GM21381 (cell line): Measurements from ENCODE around the gene NFKBIL1.
"Not testable (repeated sequence)": the region's sequence is repeated elsewhere in the genome, so short reads cannot be mapped to it uniquely, and the experiment has no call there.

Experiments used
- ATAC-seq: cut with Tn5 transposase; IDR thresholded peaks from one replicate; pipeline ENCODE4 v1.9.1; 2021; ENCODE audit warnings: mild to moderate bottlenecking, moderate library complexity; ENCODE audit not compliant: unreplicated experiment

The NFKBIL1 gene

DNA sequence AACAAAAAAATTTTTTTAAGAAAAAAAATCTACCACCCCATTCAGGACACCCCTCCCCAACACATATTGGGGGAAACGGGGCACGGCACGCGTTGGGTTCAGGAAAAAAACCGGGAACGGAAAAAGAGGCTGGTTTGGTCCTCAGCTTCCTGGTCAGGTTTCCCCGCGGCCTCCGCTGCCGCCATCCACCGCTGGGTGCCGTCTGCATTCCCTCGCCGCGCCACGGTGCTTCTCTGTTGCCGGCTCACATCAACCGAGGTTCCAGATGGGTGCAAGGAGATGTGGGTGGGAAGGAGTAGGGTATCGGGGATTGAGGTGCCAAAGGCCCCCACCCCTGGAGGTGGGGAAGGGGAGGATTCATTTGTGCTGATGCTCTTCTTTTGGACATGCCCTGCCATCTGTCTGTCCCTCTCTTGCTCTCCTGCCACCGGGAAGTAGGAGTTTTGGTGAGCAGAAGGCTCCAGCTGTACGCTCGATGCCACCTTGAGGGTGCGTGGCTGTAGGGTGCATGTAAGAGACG is 12.8 kb upstream of the NFKBIL1 start:
- ATAC-seq = no peak

DNA sequence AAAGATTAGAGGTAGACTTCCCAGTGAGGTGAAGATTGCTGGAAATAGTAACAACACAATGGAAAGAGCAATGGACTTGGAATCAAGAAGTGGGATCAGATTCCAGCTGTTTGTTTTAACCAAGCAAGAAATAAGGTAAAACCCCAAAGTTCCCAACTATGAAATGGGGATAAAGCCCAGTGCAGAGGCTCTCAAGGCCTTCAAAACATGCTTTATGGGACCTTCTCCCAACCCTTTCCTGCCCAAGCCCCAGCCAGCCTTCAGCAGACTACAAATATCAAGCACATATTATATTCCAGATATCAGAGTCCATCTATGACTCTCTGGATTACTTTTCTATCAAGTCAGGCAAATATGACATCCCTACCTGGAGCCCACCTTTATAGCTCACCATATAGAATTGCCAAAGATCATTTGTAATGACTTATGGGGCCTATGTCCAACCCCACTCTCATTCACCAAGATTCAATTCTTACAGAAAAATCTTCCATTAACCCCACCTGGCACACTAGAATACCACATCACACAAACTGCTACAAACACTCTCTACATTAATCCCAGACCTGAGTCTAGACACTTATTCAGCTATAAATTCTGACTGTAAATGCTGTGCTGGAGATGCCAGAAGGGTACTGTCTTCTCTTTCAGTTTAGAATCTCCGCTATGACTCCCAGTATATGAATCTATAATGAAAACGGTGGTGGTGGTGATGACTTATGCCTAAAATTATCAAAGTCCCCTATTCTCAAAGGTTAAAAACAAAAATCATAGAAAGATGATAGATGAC is 11.7 kb upstream of the NFKBIL1 start:
- no peak for ATAC-seq

DNA sequence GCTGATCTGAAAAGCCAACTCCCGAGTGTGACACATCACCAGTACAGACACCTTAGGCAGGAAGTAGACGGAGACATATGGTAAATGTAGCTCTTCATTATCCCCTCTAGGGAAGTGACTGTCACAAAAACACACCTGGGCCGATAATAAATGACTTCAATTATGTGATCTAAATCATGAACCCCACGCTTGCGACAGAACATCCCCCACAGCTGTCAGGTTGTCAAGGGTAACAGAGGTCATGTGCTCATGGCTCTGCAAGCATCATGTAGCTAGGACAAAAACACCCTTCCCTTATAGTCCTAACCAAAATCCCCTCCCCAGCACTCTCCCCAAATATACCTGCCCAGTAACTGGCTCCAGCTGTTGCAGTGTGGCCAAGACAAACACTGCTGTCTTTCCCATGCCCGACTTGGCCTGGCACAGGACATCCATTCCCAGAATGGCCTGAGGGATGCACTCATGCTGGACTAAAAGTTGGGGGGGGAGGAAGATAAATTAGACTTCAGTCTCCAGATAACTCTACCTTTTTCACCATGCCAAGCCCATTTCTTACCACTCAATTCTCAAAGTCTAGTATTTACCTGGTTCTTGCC is 8.5 kb upstream of the NFKBIL1 start:
- no peak for ATAC-seq

DNA sequence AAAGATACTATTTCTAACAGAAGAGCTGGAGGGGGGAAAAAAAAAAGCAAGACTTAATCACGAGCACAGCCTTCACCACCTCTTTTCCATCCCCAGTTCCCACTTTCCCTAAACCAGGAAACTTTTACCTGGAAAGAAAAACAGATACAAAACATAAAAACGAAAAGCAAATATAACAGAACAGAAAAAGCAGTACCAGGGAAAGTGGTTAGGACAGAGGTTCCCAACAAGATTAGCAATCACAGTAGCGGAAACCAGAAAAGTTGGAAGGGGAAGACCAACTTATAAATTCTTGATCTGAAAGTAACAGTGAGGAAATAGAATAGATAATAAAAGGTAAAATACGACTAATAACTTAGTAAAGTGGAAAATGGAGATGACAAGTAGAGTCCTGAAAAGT is 6.8 kb upstream of the NFKBIL1 start:
- ATAC-seq = no peak

DNA sequence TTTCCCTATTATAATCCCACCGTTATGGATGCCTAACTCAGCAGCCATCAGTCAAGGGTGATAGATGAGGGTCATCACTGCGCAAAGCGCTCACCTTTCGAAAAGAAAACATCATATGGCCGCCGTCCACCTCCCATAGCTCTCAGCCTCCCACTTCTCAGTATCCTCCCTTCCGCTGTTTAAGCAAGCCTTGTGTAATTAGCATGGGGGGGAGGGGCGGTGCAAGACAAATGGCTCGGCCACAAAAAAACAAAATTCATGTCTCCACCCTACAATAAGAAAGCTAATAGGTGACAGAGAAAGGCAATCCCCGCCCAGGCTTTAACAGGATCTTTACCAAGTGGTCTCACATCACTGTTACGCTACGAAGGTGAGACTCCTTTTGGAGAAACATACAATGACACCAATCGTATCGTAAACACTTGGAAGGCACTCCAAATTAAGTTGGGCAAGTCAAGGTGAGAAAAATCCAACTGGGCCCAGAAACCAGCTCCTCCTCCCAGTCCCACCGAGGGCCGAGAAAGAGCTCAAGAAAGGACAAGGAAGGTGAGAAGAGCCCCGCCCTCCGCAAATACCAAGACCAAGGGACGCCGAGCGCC is 6.2 kb upstream of the NFKBIL1 start:
- peak; percentile 12 for ATAC-seq

DNA sequence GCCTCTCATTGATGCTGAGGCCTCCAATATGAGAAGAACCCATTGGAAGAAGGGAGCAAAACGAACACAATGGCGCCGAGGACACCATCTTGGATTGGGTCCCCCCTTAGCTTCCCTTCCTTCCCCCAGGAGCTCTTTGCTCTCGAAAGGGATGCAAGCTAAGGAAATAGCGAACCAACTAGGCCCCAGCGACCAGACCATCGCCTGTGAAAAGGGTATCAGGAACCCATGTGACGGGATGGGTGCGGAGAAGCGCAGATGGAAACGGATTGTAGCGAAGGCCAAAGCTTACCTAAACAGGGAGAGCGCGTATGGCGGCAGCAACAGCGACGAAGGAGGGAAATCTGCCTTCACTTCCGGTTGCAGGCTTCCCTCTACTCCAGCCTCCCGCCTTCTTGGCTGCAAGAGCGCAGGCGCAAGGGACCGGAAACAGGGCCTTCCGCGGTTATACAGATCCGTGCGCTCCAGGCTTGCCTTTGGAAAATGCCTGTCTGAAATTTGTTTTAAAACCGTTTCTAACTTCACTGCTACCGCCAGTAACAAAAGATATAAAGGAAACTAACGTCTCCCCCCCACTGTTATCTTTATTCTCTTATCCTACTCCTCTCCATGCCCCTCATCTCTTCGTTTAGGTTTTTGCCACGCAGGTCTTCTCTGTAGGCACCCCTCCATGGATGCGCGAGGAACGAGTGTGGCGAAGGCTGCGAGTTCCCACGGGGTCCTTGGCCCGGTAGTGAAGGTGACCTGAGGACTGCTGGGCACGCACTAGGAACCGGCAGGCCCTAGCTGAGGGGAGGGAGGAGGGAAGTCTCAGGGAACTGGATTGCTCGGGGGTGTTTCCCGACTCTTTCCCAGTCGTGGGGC is 5.5 kb upstream of the NFKBIL1 start, which contains the start of gene DDX39B:
Gene DDX39B, minus strand, starts transcription at position 346 of the 864 bp plus-strand sequence. CDS start 1,471 bp downstream, outside the sequence.
- ATAC-seq = peak; percentile 56

DNA sequence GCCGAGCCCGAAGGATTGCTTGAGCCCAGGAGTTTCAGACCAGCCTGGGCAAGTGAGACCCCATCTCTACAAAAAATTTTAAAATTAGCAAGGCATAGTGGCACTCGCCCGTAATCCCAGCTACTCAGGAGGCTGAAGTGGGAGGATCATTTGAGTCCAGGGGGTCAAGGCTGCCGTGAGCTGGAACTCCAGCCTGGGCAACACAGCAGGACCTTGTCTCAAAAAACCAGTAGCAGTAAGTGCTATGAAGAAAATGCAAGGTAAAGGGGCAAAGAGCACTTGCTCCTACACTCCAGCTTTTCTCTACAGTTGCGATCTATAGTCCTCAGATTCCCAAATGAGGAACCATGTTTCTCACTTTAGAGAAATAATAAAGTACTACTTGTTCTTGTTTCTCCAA is 3.8 kb upstream of the NFKBIL1 start:
- no peak for ATAC-seq

DNA sequence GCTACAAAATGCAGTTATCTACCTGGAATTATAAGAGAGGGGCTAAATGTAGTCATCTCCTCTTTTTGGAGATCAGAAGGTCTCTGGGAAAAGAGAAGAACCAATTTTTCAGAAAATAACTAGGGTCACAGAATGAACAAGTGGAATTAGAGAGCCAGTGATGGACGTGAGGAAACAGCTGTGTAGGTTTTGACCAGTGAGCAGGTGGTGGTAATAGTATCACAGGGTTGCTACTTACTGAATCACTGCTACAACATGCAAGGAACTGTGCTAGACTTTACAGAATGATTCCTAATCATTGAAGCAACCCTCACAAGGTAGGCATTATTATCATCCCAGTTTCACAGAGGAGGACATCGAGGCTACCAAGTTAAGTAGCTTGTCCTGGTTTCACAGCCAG is 2.7 kb upstream of the NFKBIL1 start:
- no peak for ATAC-seq

DNA sequence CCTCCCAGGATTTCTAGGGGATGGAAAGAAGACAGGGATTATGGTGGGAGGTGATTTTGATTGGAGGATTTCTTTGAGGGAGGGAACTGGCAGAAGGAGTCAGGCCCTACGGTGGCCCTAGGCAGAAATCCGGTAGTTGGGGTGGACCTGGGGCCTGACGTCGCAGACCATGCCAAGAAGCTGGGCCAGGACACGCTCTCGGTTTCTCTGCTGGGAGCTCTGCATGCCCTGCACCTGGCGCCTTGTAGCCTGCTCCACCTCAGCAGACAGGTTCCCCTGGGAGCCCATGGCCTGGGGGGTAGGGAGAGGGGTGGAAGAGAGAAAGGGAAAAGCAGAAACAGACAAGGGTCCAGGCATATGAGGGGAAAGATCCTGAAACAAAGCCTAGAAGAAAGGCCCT is 2.1 kb upstream of the NFKBIL1 start:
- no peak for ATAC-seq

DNA sequence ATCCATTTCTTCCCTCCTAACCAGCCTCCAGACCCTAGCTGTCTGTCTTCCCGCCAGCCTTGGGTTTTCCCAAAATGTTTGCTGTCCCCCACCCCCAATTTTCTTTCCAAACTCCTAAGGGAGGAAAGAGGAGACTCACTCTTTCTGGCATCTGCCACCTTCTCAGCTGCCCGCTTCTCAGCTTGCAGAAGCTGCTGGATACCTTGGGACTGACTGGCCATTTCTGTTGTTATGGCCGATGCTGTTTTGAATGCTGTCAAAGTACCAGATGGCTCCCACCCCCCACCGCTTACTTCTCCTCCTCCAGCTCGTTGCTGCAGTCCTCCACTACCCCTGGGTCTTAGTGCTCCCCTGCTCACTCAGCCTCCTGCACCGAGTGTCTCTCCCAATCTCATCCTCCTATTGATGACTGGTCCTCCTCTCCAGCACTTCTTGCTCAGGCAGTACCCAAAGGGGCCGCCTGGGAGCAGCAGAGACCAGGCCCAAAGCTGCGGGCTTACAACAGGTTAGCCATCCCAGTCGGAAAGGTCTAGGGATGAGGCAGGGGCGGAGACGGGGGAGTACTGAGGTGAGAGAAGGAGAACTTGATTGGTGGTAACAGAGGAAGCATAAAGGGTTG is 960 bp upstream of the NFKBIL1 start, which contains the start of gene ATP6V1G2:
Gene ATP6V1G2, minus strand, starts transcription at position 270 of the 619 bp plus-strand sequence. Its CDS starts 49 bp downstream, at position 221.
- peak; percentile 43 for ATAC-seq

DNA sequence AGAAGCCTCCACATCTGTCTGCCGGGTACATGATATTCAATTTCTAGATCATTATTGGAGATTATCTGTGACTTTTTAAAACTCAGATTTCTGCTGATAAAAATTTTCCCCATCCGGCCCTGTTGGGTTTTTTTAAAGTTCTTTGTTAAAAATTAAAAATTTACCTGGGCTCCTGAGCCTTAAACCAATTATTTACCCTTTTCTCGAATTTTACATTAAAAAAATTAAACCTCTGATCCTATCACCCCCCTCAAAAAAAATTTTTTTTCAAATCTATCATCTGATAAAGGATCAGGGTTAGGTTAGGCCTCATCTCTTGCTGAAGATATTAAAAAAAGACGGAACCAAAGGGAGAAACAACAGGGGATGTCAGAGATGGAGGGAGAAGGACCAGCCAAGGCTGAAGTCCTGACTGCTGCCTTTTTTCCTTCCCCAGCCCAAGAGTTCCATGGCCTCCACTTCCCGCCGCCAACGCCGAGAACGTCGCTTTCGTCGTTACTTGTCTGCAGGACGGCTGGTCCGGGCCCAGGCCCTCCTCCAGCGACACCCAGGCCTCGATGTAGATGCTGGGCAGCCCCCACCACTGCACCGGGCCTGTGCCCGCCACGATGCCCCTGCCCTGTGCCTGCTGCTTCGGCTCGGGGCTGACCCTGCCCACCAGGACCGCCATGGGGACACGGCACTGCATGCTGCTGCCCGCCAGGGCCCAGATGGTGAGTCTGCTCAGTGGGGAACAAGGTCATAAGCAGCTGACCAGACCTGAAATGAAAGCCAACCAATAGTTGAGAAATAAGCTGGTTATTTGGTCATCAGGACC is 527 bp downstream of the NFKBIL1 start:
- ATAC-seq = no peak

DNA sequence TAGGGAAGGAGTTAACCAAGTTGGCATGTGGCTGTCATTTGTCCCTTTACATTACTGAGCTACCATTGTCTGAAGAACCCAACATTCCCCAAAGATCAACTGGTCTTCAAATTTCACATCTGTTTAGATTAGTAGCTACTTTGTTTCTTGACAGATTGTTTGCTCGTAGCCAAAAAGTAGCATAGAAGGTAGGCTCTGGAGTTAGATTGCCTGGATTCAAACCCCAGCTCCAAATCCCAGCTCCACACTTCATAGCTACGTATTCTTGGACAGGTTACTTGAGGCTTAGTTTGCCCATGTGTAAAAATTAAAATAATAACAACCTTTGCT is 1.1 kb downstream of the NFKBIL1 start:
- no peak for ATAC-seq

DNA sequence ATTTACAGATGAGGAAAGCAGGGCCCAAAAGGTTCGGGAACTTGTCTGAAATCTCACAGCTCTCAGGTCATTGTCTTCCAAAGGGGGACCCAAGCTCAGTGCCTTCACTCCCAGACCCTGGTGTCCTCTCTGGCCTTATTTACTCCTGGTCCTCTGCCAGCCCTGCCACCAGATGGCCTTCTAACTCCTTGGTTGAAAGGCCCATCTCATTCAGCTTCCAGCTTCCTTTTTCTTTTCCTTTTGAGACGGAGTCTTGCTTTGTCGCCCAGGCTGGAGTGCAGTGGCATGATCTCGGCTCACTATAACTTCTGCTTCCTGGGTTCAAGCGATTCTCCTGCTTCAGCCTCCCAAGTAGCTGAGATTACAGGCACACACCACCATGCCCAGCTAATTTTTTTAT is 4.0 kb downstream of the NFKBIL1 start:
- not testable (repeated sequence) for ATAC-seq

DNA sequence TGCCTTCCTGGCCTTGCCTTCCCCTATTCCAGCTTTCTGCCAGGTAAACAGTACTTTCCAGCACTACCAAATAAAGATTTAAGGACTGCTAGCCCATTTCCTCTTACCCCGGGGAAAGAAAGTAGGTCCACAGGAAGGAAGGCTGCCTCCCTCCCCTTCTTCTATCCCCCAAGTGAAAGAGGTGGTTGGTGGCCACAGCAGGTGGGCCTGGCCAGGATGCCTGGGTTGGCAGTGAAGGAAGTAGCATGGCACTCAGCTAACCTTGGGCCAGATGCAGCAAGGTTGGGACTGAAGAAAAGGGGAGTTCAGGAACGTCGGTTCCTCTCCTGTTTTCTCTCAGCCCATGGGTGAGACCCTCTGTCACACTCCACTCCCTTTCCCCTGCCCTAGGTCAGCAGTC is 8.9 kb downstream of the NFKBIL1 start:
- ATAC-seq = no peak

DNA sequence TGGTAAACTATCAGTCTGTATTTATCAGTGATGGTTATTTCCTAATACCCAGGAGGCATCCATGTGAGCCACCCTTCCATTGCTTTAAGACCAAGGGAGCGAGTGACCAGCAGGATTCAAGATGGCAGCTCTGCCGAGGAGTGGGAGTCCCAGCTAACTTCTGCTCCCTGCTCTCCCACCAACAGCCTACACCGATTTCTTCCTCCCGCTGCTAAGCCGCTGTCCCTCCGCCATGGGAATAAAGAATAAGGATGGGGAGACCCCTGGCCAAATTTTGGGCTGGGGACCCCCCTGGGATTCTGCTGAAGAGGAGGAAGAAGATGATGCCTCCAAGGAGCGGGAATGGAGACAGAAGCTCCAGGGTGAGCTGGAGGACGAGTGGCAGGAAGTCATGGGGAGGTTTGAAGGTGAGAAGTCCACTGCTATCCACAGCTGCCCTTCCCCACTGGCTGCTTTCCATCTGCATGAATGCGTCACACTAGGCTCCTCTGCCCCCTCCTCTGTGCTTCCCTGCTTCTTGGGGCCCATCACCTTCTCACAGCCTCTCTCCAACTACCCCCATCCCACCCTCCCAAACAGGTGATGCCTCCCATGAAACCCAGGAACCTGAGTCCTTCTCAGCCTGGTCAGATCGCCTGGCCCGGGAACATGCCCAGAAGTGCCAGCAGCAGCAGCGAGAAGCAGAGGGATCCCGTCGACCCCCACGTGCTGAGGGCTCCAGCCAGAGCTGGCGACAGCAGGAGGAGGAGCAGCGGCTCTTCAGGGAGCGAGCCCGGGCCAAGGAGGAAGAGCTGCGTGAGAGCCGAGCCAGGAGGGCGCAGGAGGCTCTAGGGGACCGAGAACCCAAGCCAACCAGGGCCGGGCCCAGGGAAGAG is 10.3 kb downstream of the NFKBIL1 start:
- no peak for ATAC-seq

DNA sequence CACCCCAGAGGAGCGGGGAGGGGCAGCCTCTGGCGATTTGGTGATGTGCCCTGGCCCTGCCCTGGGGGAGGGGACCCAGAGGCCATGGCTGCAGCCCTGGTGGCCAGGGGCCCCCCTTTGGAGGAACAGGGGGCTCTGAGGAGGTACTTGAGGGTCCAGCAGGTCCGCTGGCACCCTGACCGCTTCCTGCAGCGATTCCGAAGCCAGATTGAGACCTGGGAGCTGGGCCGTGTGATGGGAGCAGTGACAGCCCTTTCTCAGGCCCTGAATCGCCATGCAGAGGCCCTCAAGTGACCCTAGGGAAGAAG is 10.9 kb downstream of the NFKBIL1 start:
- ATAC-seq = no peak

DNA sequence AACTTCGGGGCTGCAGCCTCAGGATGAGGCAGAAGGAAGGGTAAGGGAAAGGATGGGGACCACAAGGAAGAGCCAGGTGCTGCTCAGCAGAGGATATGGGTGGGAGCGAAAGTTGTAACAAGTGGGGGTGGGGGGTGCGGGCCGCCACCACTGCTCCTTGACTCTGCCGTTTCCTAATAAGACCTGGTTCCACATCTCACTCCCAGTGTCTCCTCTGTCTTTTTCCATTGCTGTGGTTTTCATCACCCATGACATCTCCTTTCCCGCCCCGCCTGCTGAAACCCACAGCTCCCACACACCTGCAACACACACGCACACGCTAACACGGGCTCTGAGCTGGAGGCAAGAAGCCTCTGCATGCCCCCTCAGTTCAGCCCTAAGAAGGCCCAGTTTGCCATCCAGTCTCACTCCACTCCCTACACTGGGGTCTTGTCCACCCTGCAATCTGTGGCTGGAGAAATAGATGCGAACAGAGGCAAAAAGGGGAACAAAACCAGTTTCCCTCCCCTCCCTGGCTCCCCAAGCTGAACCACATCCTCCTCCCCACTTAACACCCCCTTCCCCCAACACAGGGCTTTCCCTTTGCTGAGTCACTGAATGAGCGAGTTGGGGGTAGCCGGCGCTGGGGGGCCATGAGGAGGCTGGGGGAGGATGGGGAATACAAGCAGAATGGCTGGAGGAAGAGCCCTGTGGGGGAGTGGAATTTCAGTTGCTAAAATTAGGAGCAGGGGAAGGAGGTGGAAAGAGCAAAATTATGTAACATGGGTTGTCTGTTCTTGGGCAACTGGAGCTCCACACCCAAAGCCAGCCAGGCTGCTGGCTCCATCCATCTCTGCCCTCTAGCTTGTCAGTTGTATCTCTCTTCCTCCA is 11.5 kb downstream of the NFKBIL1 start:
- ATAC-seq = no peak

DNA sequence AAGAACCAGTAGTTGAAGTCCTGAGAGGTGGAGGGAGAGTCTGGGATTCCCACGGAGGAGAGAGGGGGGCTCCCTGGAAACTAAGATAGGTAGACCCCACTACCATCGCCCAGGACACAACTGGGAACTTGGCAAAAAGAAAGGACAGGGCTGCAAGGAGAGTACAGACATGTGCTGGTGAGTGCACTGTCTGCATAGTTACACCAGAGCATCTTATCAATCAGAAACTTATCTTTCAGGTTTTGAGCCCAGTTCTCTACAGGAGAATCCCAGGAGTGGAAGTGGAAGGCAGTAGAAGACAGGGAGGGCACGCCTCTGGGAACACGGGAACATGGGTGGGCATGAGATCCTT is 12.2 kb downstream of the NFKBIL1 start:
- no peak for ATAC-seq
